CD4-positive, alpha-beta T cell treated with Interferon gamma for 1 hour (primary cell): ENCODE results near the gene TMTC3.
"Not testable (repeated sequence)": the region's sequence is repeated elsewhere in the genome, so short reads cannot be mapped to it uniquely, and the experiment has no call there.

ENCODE experiments used
- DNase-seq: peaks from one replicate; pipeline ENCODE4 v3.0.0-alpha.2; 2020

TMTC3 gene

GRCh38 chr12:88167384-88167783 lies 25.3 kb downstream of the TMTC3 start:
- no peak for DNase-seq

DNA sequence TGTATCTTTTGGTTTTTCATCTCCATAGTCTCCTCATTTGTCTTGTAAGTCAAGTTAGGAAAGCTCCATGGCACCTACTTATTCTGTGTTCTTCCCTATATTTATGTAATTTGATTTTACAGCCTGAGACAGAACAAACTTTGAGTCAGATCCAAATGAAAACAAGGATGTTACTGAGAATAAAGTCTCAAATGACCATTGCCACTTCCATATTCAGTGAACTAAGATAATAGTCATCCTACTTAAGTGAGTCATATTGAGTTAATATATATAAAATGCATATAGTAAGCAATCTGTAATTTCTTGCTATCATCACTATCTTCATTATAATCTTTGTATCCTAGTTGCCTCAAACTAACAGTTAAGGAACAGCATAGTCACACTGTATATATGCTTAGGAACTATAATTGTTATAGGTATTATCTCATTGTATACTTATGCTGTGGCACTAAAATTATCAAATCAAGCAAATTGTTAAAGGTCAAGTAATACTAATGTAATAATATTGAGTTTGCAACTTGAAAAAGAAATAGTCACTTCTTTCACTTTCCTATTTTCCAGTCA lies 30.8 kb downstream of the TMTC3 start:
- no peak for DNase-seq

DNA sequence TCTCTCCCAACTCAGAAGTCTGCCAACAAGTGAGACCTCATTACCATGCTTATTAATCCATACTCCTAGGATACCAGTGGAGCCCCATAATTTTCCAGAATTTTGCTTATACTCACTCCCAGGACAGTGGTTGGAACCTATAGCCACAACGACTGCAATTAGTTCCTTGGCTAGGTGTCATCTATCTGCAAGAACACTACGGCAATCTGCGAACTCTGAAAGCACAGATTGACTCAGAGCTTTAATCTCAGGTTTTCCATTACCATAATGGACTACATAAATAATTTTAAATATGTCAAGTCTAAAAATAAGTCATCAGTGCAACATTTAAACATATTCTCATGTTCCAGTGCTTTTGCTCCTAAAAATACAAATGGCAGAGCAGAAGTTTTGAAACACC lies 33.4 kb downstream of the TMTC3 start:
- no peak for DNase-seq

- DNase-seq = no peak
These were observed 37.4 kb downstream of the TMTC3 start for GRCh38 chr12:88179436-88180014.

DNA sequence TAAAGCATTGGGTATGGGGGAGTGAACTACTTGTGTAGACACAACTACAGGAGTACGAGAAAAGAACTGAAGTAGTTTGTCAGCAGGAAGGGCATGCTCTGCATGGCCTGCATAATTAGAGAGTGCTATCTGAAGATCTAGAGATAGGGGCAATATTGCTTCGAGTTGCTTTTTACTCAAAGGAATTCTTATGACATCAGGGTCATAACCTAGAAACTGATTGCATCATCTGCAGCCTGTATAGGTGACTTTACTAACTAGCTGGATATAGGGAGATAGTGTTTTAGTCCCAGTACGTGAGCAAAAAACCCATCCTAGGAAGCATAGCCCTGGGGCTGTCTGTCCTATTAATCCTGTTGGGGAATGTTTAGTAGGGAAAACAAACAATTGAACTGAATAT lies 39.8 kb downstream of the TMTC3 start:
- DNase-seq = no peak

DNA sequence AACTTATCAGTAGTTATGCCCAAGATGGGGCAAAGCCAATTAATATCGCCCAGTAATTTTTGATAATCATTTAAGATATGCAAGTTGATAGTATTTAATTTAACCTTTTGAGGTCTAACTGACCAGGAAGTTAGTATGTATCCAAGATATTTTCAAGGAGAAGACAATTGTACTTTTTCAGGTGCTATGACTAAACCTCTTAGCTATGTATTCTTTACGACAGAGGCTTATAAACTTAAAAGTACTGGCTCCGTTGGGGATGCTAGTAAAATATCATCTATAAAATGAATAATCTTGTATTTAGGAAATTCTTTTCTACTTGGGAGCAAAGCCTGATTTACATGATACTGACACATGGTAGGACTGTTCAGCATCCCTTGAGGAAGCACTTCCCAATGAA lies 40.3 kb downstream of the TMTC3 start:
- DNase-seq = no peak

DNA sequence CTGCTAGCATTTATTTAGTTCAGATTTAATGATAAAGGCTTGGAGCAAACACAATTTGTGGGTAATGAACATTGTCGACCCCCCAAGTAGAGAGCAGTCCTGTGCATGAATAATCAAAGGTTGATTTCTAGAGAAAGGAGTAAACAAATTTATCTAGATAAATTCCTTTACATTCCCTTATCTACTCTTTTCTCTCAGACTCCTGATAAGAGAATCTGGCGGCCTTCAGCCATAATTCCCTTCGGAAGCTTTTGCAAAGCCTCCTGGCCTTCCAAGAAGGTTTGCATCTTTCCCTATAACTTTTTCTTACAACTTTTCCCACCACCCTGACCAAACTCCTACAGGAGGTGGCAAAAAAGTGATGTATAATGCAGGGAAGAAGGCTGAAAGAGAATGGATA lies 42.1 kb downstream of the TMTC3 start:
- DNase-seq = no peak

- DNase-seq = no peak
These were observed 43.2 kb downstream of the TMTC3 start for GRCh38 chr12:88185279-88185678.

DNA sequence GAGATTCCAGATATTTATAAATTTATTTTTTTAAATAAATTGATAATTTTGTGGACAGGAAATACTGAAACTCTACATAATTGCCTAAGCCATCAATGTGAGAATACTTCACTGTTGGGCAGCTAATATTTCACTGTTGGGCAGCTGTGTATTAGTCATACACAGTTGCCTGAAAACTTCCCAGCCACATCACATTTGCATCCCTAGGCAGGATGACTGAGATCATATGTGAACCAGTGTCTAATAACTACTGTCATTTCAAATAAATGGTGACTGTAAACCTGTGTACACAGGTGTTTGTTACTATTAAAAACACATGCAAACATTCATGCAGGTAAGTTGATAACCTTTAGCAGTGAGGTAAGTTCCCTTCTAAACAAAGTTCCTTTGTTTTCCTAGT lies 43.9 kb downstream of the TMTC3 start:
- no peak for DNase-seq

- DNase-seq = no peak
These were observed 45.5 kb downstream of the TMTC3 start for GRCh38 chr12:88187571-88187970.

DNA sequence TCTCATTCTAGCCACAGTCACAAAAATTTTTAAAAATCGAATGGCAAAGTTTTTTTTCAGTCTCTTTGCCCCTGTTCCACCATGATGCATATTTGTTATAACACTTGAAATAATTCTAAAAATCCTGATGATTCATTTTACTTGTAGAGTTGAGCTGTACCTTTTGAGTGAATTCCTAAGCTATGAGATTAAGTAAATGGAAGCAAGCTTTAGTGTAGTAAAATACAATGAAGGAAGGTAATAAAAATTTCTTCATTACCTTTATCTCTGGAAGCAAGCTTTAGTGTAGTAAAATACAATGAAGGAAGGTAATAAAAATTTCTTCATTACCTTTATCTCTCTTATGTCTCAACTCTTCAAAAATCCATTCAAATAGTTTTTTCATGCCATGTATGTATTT lies 46.1 kb downstream of the TMTC3 start:
- no peak for DNase-seq

DNA sequence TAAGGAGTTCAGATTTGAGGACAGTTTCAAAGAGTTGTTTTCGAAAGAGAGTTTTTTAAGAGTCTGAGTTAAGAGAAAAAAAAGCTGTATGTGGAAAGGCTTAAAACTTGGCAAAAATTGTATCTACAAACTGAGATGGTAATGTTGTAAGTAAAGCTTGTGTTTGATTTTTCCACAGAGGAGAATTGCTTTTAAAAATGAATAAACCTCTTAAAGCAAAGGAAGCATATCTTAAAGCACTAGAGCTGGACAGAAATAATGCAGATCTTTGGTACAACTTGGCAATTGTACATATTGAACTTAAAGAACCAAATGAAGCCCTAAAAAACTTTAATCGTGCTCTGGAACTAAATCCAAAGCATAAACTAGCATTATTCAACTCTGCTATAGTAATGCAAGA lies 50.3 kb downstream of the TMTC3 start:
- DNase-seq = no peak

DNA sequence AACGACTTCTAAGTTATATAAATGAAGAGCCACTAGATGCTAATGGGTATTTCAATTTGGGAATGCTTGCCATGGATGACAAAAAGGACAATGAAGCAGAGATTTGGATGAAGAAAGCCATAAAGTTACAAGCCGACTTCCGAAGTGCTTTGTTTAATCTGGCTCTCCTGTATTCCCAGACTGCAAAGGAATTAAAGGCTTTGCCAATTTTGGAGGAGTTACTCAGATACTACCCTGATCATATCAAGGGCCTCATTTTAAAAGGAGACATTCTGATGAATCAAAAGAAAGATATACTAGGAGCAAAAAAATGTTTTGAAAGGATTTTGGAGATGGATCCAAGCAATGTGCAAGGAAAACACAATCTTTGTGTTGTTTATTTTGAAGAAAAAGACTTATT lies 52.8 kb downstream of the TMTC3 start:
- DNase-seq = no peak

- no peak for DNase-seq
These were observed 57.9 kb downstream of the TMTC3 start for GRCh38 chr12:88200029-88200428.

GRCh38 chr12:88202500-88202899 lies 60.4 kb downstream of the TMTC3 start:
- DNase-seq = no peak

- DNase-seq = no peak
These were observed 64.5 kb downstream of the TMTC3 start for GRCh38 chr12:88206601-88207000.

- DNase-seq = no peak
These were observed 66.0 kb downstream of the TMTC3 start for GRCh38 chr12:88207921-88208620.

GRCh38 chr12:88208661-88209060 lies 66.6 kb downstream of the TMTC3 start:
- DNase-seq = no peak

DNA sequence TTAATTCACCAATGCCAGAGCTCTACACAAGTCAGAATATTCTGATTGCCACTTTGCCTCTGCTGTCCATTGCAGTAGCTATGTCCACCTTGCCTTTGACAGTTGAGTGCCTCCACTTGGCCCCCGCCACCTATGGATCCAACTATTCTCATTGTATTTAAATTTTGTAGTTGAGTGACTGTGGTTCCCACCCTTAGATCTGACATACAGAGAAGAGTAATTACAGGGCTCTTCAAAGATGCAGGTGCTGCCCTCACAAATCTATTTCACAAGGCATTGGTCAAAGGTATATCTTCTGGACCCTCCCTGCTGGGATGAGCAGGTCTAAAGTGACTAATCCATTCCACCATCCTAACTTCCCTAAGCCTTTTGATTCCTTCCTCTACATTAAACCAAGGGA lies 68.2 kb downstream of the TMTC3 start:
- DNase-seq = not testable (repeated sequence)

DNA sequence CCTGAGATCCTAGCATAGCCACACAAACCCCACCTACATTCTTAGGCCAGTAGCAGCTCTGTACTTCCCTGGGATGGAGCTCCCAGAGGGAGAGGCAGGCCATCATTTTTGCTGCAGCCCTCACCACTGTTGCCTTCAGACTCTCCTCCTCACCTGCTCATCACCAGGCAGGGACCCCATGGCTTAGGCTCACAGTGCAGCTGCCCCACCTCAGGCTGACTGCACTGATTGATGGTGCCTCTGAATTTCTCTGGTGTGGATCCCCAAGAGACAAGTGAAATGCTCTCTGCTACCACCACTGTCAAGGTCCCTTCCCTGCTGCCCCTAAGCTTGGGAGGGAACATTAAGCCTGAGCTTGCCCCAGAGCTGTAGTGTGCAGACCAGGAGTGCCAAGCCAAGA lies 76.2 kb downstream of the TMTC3 start:
- no peak for DNase-seq

- DNase-seq = no peak
These were observed 77.8 kb downstream of the TMTC3 start for GRCh38 chr12:88219861-88220260.

DNA sequence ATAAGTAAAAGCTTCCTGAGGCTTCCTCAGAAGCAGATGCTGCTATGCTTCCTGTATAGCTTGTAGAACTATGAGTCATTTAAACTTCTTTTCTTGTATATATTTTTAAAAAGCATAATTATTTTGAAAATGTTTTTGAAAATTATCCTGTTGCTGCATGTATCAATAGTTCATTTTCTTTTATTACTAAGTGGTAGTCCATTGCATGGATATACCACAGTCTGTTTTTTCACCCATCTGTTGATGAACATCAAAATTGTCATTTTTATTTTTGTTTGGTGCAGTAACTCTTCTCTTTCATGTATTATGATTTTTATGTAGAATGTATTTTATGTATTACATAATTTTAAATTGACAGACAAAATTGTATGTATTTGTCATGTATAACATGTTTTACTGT lies 81.4 kb downstream of the TMTC3 start:
- no peak for DNase-seq

DNA sequence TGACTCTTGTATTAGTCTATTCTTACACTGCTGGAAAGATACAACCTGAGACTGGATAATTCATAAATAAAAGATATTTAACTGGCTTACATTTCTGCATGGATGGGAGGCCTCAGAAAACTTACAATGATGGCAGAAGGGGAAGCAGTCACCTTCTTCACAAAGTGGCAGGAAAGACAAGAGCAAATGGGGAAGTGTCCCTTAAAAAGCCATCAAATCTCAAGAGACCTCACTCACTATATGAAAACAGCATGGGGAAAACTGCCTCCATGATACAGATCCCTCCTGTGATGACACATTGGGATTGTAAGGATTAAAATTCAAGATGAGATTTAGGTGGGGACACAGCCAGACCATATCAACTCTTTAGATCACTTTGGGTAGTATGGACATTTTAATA lies 83.7 kb downstream of the TMTC3 start:
- DNase-seq = no peak

DNA sequence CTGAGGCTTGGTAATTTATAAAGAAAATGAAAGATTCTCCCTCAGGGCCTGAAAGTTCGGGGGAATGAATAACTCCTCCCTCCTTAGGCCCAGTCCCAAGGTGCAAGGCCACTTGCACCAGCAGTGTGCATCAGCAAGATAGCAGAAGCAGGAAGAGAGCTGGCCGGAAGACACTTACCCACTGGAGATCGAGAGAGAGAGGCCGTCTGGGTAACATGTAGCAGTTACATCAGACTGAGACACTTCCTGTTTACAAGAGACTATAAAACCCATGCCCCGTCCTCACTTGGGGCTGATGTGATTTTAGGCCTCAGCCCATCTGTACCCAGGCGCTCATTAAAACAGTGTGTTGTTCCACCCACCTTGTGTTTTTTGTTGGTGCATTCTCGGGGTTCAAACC lies 85.2 kb downstream of the TMTC3 start:
- no peak for DNase-seq

- no peak for DNase-seq
These were observed 85.8 kb downstream of the TMTC3 start for GRCh38 chr12:88227871-88228270.
